Measurements from ENCODE around the gene ZMIZ1.

- TF ChIP-seq, protein P1, sequence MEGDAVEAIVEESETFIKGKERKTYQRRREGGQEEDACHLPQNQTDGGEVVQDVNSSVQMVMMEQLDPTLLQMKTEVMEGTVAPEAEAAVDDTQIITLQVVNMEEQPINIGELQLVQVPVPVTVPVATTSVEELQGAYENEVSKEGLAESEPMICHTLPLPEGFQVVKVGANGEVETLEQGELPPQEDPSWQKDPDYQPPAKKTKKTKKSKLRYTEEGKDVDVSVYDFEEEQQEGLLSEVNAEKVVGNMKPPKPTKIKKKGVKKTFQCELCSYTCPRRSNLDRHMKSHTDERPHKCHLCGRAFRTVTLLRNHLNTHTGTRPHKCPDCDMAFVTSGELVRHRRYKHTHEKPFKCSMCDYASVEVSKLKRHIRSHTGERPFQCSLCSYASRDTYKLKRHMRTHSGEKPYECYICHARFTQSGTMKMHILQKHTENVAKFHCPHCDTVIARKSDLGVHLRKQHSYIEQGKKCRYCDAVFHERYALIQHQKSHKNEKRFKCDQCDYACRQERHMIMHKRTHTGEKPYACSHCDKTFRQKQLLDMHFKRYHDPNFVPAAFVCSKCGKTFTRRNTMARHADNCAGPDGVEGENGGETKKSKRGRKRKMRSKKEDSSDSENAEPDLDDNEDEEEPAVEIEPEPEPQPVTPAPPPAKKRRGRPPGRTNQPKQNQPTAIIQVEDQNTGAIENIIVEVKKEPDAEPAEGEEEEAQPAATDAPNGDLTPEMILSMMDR (conservative IDR thresholded peaks at IDR 0.05; ENCODE audit: low read length) = no peak
- no peak for TF ChIP-seq EZH2phosphoT487 (IDR thresholded peaks at IDR 0.05; ENCODE audit: borderline replicate concordance)
Measured at GRCh38 chr10:79077488-79078173, 8.9 kb downstream of the ZMIZ1 start.

Data from Loucy (cell line).